Erythroblast (primary cell): ENCODE data around the gene SNX1.

ENCODE experiments used
- GATA1 ChIP-seq: IDR thresholded peaks from 2 replicates; pipeline ENCODE4 v1.6.1; 2011; ENCODE audit warnings: low read depth, mild to moderate bottlenecking, control low read depth, low read length, moderate library complexity
- POLR2A ChIP-seq: IDR thresholded peaks from 2 replicates; pipeline ENCODE4 v1.6.1; 2011; ENCODE audit warnings: mild to moderate bottlenecking, low read length

GRCh38 chr15:64155802-64156651 is 60.2 kb downstream of the SNX1 start:
- TF ChIP-seq POLR2A: no peak
- TF ChIP-seq GATA1: no peak
